NCI-H1694 (cell line): ENCODE data around the gene AKR1A1.
"Not testable (repeated sequence)": the region's sequence is repeated elsewhere in the genome, so short reads cannot be mapped to it uniquely, and the experiment has no call there.

Experiments used
- DNase-seq: peaks from one replicate; lab custom pipeline; 2025; lab: John Stamatoyannopoulos, UW

Gene AKR1A1

GRCh38 chr1:45523516-45523915 lies 27.1 kb upstream of the AKR1A1 start:
- DNase-seq = not testable (repeated sequence)

GRCh38 chr1:45523975-45524374 lies 26.7 kb upstream of the AKR1A1 start:
- DNase-seq = not testable (repeated sequence)

GRCh38 chr1:45526135-45526644 lies 24.4 kb upstream of the AKR1A1 start:
- no peak for DNase-seq

- DNase-seq = peak; percentile 41
These were observed 19.9 kb upstream of the AKR1A1 start for GRCh38 chr1:45530632-45531135.

- no peak for DNase-seq
These were observed 18.8 kb upstream of the AKR1A1 start for GRCh38 chr1:45531873-45532272.

GRCh38 chr1:45535988-45536766 lies 14.4 kb upstream of the AKR1A1 start:
- no peak for DNase-seq

- DNase-seq = no peak
These were observed 13.7 kb upstream of the AKR1A1 start for GRCh38 chr1:45536886-45537285.

- no peak for DNase-seq
These were observed 9.4 kb upstream of the AKR1A1 start for GRCh38 chr1:45541193-45541592.

- DNase-seq = no peak
These were observed 8.0 kb upstream of the AKR1A1 start for GRCh38 chr1:45542591-45542990.

GRCh38 chr1:45543581-45544417 lies 6.8 kb upstream of the AKR1A1 start:
- no peak for DNase-seq

GRCh38 chr1:45544530-45544929 lies 6.1 kb upstream of the AKR1A1 start:
- no peak for DNase-seq

- no peak for DNase-seq
These were observed 5.6 kb upstream of the AKR1A1 start for GRCh38 chr1:45545019-45545493.

GRCh38 chr1:45545553-45546310 lies 4.9 kb upstream of the AKR1A1 start:
- DNase-seq = no peak

GRCh38 chr1:45551684-45552083 lies 1.1 kb downstream of the AKR1A1 start:
- no peak for DNase-seq

- no peak for DNase-seq
These were observed 1.7 kb downstream of the AKR1A1 start for GRCh38 chr1:45552331-45552730.

GRCh38 chr1:45554198-45554597 lies 3.6 kb downstream of the AKR1A1 start:
- DNase-seq = no peak

- no peak for DNase-seq
These were observed 6.9 kb downstream of the AKR1A1 start for GRCh38 chr1:45557422-45557944.

- no peak for DNase-seq
These were observed 13.2 kb downstream of the AKR1A1 start for GRCh38 chr1:45563843-45564242.

- no peak for DNase-seq
These were observed 16.1 kb downstream of the AKR1A1 start for GRCh38 chr1:45566722-45567121.

GRCh38 chr1:45567911-45568310 lies 17.3 kb downstream of the AKR1A1 start:
- DNase-seq = no peak

- no peak for DNase-seq
These were observed 17.8 kb downstream of the AKR1A1 start for GRCh38 chr1:45568421-45568820.

- no peak for DNase-seq
These were observed 18.9 kb downstream of the AKR1A1 start for GRCh38 chr1:45569571-45569961.
